GM21447 (cell line): ENCODE measurements around the gene SPCS1.
"Not testable (repeated sequence)": the region's sequence is repeated elsewhere in the genome, so short reads cannot be mapped to it uniquely, and the experiment has no call there.

Experiments used
- ATAC-seq: cut with Tn5 transposase; IDR thresholded peaks from one replicate; pipeline ENCODE4 v1.9.1; 2021; ENCODE audit not compliant: unreplicated experiment

SPCS1 gene

GRCh38 chr3:52728753-52729152, 22.8 kb downstream of the SPCS1 start:
- ATAC-seq = not testable (repeated sequence)

- no peak for ATAC-seq
Measured at GRCh38 chr3:52730681-52731080, 24.8 kb downstream of the SPCS1 start.

- no peak for ATAC-seq
Measured at GRCh38 chr3:52731590-52731989, 25.7 kb downstream of the SPCS1 start.

GRCh38 chr3:52733256-52733891, 27.5 kb downstream of the SPCS1 start:
- no peak for ATAC-seq

- ATAC-seq = no peak
Measured at GRCh38 chr3:52739730-52740129, 33.8 kb downstream of the SPCS1 start.

- ATAC-seq = no peak
Measured at GRCh38 chr3:52742418-52743041, 36.6 kb downstream of the SPCS1 start.

- no peak for ATAC-seq
Measured at GRCh38 chr3:52743152-52743551, 37.2 kb downstream of the SPCS1 start.

GRCh38 chr3:52743721-52744120, 37.8 kb downstream of the SPCS1 start:
- no peak for ATAC-seq

GRCh38 chr3:52752045-52752660, 46.2 kb downstream of the SPCS1 start:
- no peak for ATAC-seq

- ATAC-seq = no peak
Measured at GRCh38 chr3:52754373-52754772, 48.5 kb downstream of the SPCS1 start.

- no peak for ATAC-seq
Measured at GRCh38 chr3:52756141-52756540, 50.2 kb downstream of the SPCS1 start.
